Epithelial cell of esophagus (primary cell): ENCODE results near the gene CAPZB.
A peak's percentile ranks its signal among the peaks of the same experiment; 100 is the strongest.

ENCODE experiments used
- DNase-seq: peaks from one replicate; pipeline ENCODE4 v3.0.0; 2010; ENCODE audit warnings: low read depth
- H3K4me3 ChIP-seq: 2 replicates; pipeline ENCODE4 v1.5.1; 2011; ENCODE audit warnings: mild to moderate bottlenecking, low read length, control low read depth
- TF ChIP-seq, protein P1 (sequence below): IDR thresholded peaks from 2 replicates; pipeline ENCODE4 v1.5.1; 2011; ENCODE audit warnings: low read depth, mild to moderate bottlenecking, low read length, control low read depth, inconsistent platforms; ENCODE audit not compliant: insufficient read depth; ENCODE audit errors: missing control alignments

CAPZB gene

GRCh38 chr1:19469004-19469403 lies 16.3 kb downstream of the CAPZB start:
- DNase-seq = no peak
- TF ChIP-seq, protein P1, sequence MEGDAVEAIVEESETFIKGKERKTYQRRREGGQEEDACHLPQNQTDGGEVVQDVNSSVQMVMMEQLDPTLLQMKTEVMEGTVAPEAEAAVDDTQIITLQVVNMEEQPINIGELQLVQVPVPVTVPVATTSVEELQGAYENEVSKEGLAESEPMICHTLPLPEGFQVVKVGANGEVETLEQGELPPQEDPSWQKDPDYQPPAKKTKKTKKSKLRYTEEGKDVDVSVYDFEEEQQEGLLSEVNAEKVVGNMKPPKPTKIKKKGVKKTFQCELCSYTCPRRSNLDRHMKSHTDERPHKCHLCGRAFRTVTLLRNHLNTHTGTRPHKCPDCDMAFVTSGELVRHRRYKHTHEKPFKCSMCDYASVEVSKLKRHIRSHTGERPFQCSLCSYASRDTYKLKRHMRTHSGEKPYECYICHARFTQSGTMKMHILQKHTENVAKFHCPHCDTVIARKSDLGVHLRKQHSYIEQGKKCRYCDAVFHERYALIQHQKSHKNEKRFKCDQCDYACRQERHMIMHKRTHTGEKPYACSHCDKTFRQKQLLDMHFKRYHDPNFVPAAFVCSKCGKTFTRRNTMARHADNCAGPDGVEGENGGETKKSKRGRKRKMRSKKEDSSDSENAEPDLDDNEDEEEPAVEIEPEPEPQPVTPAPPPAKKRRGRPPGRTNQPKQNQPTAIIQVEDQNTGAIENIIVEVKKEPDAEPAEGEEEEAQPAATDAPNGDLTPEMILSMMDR = no peak
- no peak overlapping the region for H3K4me3 ChIP-seq

DNA sequence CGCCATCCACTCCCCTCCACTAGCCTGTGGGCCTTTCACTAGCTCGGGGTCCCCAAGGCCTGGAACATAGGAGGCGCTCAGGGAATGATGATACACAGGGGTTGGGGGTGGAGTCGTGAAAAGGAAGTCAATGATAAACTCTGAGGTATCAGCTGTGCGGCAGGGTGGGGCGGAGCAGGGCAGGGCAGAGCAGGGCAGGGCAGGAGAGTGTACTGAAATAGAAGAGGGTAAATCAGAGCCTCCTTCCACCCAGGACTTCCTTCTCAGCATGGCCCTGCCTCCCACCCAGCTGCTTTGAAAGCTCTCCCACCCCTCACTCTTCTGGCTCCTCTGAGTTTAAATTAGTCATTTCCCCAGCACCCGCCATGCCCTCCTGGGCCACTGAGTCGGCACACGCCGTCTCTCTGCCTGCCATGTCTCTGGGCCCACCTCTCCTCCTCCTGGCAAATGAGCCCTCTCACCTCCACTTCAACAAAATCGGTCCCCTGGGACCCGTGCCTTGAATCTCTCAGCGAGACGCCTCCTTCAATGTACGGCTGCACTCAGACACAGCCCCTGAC lies 16.9 kb downstream of the CAPZB start:
- peak; percentile 80 for DNase-seq
- H3K4me3 ChIP-seq = no peak overlapping the region
- TF ChIP-seq, protein P1 = no peak

DNA sequence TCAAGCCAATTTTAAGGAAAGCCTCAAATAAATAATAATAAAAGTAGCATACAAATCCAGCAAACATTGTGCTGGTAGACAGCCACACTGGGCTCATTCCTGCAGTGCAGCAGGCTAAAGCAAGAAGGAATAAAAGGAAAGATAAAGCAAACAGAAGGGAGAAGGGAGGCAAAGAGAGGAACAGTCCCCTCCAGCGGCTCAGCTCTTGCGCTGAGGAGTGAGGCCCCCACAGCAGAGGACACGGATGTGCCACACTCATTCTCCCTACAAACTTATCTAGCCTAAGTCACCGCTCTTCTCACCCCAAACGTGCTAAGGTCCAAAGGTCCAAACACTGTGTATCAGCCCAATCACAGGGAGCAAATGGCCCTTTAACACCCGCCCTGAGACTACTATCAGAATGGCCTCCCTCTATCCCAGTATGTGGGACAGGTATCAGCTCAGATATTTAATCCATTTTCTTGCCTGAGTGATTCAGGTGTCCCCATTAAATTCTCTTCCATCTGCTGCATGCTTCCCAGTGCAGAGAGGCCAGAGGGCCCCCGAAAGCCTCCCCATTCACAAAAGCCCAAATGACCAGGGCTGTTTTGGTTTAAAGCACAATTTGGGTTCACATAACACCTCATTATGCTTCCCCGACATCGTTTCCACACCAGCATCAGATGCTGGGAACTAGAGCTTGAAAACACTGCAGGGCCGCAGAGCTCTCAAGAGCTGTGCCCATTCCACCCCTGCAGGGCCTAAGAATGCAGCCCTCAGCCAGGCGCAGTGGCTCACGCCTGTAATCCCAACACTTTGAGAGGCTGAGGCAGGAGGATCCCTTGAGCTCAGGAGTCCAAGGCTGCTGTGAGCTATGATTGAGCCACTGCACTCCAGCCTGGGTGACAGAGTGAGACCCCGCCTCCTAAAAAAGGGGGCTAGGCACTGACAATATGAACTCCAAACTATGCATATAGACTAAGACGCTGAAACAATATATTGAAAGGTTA lies 17.8 kb downstream of the CAPZB start:
- TF ChIP-seq, protein P1 = no peak
- DNase-seq = no peak
- no peak overlapping the region for H3K4me3 ChIP-seq

GRCh38 chr1:19466112-19466561 lies 19.2 kb downstream of the CAPZB start:
- DNase-seq = no peak
- TF ChIP-seq, protein P1 = no peak
- H3K4me3 ChIP-seq = no peak overlapping the region

DNA sequence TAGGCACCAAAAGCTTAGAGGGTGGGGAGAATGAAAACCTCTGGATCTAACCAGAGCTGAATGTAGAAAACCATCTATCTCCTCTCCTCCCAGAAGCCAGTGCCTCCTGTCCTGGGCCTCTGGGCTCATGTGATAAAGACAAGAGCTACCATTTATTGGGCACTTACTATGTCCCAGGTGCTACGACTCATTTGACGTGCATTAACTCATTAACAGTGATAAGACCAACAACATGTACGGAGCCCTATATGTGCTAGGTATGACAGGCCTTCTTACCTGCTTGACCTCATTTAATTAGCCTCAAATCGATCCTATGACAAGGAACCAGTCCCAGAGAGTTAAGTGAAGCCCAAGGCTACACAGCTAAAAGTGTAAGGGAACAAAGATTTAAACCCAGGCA lies 19.7 kb downstream of the CAPZB start:
- no peak for DNase-seq
- no peak overlapping the region for H3K4me3 ChIP-seq
- TF ChIP-seq, protein P1 = no peak

DNA sequence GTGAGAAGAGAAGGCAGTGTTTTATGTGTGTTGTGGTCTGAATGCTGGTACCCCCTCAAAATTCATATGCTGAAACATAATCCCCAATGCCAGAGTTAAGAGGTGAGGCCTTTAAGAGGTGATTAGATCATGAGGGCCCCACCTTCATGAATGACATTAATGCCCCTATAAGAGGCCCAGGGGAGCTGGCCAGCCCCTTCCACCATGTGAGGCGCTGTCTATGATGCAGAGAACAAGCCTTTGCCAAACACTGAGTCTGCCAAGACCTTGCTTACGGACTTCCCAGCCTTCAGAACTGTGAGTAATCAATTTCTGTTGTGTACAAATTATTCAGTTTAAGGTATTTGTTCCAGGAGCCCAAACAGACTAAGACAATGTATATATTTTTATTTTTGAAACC lies 20.2 kb downstream of the CAPZB start:
- no peak for DNase-seq
- TF ChIP-seq, protein P1 = no peak

More for the DNA sequence above, 20.2 kb downstream of the CAPZB start:
- H3K4me3 ChIP-seq = no peak overlapping the region
